Measurements from ENCODE around the gene CCP110. TPM values are rescaled to one million over a fixed set of nuclear protein-coding genes. Genes with fewer than 3 reads are reported as not detected.
A peak's percentile ranks its signal among the peaks of the same experiment; 100 is the strongest.

The CCP110 gene
- total and polyA plus RNA-seq, 2 of the 13 experiments (the other 11 are each of a cell fraction or from before 2014, with no cell fraction given) = 10.0 to 11.1 TPM

DNA sequence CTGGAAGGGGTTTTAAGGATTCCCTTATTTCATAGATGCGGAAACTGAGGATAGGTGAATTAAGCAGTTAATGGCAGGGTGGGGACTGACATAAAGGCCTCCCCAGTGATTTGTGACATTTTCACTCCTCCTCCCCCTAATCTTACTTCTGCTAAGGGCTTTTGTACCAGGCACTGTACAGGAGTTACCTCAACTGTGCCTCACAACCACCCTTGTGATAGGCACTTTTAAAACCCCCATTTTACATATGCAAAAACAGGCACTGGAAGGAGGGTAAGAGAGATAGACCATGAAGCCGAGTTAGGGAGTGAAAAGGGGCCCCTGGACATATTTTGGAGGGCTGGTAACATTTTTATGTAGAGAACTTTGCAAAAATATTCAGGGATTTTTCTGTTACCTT is 982 bp upstream of the CCP110 start:
- no peaks in the 10 kb centered on the region; a peak in 1 of 5 replicates for H3K27me3 ChIP-seq (ENCODE audit: control insufficient read depth in 1 of 2, insufficient read depth in 2 of 2, low read length in 2 of 2)
- in situ Hi-C loops (cut with HindIII; ENCODE audit: extremely low pct_ligation_motif_present, low pct_unique_long_range_greater_than_20kb) = no loop called here
- H3K4me3 ChIP-seq (replicated peaks in 1 of 3; ENCODE audit: insufficient read depth in 1 of 3, low read depth in 2 of 3, low read length in 3 of 3) = peak overlapping the region; percentile 94 to 100 (median 95)
- H3K79me2 ChIP-seq (ENCODE audit: insufficient read depth, low read length) = peaks cover 51% of the 10 kb centered on the region
- H3K4me2 ChIP-seq (ENCODE audit: low read depth, low read length) = peak overlapping the region; percentile 90
- peaks cover 1 to 2% of the 10 kb centered on the region in 2 experiments; a peak in 2 of 5 replicates for H3K36me3 ChIP-seq (replicated peaks in 1 of 2; ENCODE audit: control insufficient read depth in 1 of 2, insufficient read depth in 2 of 2, low read length in 2 of 2)
- H3K9me3 ChIP-seq (ENCODE audit: low read length) = no peaks in the 10 kb centered on the region
- ChIA-PET CTCF (ENCODE audit: low intra/inter-chr PET ratio, low total read pairs) (no interaction called here), POLR2A (interaction anchor here (1.5 to 2.7 kb wide), 4 partner anchors 16 to 32 kb away, joined by 3 to 34 read pairs (median 10); partner anchors contain the start of gene VPS35L)
- peak overlapping the region; percentile 62 for H2AFZ ChIP-seq (ENCODE audit: low read length)
- no peak for ATAC-seq
- peak overlapping the region; percentile 49; the same call in 1 of the 2 replicates for H3K9ac ChIP-seq (ENCODE audit: insufficient read depth, low read depth, low read length)
- peaks cover 61% of the 10 kb centered on the region for H3K4me1 ChIP-seq (ENCODE audit: insufficient read depth, low read length)
- intact Hi-C loops (cut with micrococcal nuclease; ENCODE audit: unreplicated experiment) = loop anchor here (2.0 to 10.0 kb wide), 2 partner anchors 32 to 728 kb away; partner anchors contain the start of genes RPS15A and VPS35L
- no peak for FAIRE-seq
- WGBS (ENCODE audit: low lambda C conversion rate) = 45% methylated on average over 2 of the region's 2 CpGs
- DNase-seq (ENCODE audit: low spot score) = no peak
- H3K27ac ChIP-seq (ENCODE audit: extremely low read length, insufficient read depth, low read length) = peak overlapping the region; percentile 3
- BruUV-seq (replicated peaks) = no TSS peak
- H4K20me1 ChIP-seq (ENCODE audit: insufficient read depth, low read length) = no peaks in the 10 kb centered on the region
- TF ChIP-seq ZBTB37 (CRISPR knock-in tag; IDR thresholded peaks at IDR 0.05) (no peak), ZNF629 (CRISPR knock-in tag; conservative IDR thresholded peaks at IDR 0.05) (0 out of 2 replicates have a peak, but pooled peaks have one; percentile 8), ZNF343 (CRISPR knock-in tag; IDR thresholded peaks at IDR 0.05) (0 out of 2 replicates have a peak, but pooled peaks have one; percentile 13), ZNF136 (CRISPR knock-in tag; IDR thresholded peaks at IDR 0.05; ENCODE audit: low read depth) (no peak), HOXD1 (CRISPR knock-in tag; IDR thresholded peaks at IDR 0.05) (no peak), NFE2L1 (CRISPR knock-in tag; IDR thresholded peaks at IDR 0.05; ENCODE audit: borderline replicate concordance) (no peak), POGZ (CRISPR knock-in tag; IDR thresholded peaks at IDR 0.05) (0 out of 2 replicates have a peak, but pooled peaks have one; percentile 3), ZFP82 (CRISPR knock-in tag; IDR thresholded peaks at IDR 0.05; ENCODE audit: borderline replicate concordance) (no peak), NKX3-1 (CRISPR knock-in tag; IDR thresholded peaks at IDR 0.05) (0 out of 2 replicates have a peak, but pooled peaks have one; percentile 7), TEAD2 (CRISPR knock-in tag; IDR thresholded peaks at IDR 0.05) (no peak)
- TF ChIP-seq, protein P1, sequence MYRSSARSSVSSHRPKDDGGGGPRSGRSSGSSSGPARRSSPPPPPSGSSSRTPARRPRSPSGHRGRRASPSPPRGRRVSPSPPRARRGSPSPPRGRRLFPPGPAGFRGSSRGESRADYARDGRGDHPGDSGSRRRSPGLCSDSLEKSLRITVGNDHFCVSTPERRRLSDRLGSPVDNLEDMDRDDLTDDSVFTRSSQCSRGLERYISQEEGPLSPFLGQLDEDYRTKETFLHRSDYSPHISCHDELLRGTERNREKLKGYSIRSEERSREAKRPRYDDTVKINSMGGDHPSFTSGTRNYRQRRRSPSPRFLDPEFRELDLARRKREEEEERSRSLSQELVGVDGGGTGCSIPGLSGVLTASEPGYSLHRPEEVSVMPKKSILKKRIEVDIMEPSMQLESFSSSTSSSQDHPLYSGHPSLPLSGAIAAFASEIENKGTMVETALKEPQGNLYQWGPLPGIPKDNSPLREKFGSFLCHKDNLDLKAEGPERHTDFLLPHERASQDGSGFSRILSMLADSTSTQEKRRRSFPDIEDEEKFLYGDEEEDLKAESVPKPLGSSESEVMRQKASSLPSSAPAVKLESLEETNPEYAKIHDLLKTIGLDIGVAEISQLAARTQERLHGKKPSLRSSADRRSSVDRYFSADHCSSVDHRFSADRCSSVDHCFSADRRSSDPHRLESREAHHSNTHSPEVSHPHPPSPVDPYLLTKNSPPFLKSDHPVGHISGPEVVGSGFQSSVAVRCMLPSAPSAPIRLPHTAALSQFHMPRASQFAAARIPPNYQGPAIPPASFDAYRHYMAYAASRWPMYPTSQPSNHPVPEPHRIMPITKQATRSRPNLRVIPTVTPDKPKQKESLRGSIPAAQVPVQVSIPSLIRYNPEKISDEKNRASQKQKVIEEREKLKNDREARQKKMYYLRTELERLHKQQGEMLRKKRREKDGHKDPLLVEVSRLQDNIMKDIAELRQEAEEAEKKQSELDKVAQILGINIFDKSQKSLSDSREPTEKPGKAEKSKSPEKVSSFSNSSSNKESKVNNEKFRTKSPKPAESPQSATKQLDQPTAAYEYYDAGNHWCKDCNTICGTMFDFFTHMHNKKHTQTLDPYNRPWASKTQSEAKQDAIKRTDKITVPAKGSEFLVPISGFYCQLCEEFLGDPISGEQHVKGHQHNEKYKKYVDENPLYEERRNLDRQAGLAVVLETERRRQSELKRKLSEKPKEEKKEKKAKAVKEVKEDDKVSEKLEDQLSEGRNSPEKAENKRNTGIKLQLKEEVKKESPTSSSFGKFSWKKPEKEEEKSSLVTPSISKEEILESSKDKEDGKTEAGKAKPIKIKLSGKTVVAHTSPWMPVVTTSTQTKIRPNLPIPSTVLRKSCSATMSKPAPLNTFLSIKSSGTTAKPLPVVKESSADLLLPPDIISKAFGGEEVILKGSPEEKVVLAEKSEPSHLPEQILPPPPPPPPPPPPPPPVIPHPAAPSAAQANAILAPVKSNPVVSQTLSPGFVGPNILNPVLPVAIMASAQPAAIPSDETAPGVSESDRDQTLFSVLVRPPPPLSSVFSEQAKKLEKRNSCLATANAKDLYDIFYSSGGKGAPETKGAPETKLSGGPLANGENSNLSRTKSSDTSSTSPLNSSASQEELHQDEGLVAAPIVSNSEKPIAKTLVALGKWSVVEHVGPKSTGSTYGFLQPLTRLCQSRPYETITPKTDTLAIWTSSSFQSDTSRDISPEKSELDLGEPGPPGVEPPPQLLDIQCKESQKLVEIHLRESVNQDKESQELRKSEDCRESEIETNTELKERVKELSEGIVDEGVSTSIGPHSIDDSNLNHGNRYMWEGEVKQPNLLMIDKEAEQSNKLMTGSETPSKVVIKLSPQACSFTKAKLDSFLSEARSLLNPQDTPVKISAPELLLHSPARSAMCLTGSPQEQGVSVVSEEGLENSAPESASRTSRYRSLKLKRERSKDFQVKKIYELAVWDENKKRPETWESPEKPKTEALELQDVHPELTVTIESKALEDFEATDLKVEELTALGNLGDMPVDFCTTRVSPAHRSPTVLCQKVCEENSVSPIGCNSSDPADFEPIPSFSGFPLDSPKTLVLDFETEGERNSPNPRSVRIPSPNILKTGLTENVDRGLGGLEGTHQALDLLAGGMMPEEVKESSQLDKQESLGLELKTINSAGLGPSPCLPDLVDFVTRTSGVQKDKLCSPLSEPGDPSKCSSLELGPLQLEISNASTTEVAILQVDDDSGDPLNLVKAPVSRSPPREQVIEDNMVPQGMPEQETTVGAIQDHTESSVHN (CRISPR knock-in tag; IDR thresholded peaks at IDR 0.05) = 0 out of 2 replicates have a peak, but pooled peaks have one; percentile 1
- TF ChIP-seq, protein P2, sequence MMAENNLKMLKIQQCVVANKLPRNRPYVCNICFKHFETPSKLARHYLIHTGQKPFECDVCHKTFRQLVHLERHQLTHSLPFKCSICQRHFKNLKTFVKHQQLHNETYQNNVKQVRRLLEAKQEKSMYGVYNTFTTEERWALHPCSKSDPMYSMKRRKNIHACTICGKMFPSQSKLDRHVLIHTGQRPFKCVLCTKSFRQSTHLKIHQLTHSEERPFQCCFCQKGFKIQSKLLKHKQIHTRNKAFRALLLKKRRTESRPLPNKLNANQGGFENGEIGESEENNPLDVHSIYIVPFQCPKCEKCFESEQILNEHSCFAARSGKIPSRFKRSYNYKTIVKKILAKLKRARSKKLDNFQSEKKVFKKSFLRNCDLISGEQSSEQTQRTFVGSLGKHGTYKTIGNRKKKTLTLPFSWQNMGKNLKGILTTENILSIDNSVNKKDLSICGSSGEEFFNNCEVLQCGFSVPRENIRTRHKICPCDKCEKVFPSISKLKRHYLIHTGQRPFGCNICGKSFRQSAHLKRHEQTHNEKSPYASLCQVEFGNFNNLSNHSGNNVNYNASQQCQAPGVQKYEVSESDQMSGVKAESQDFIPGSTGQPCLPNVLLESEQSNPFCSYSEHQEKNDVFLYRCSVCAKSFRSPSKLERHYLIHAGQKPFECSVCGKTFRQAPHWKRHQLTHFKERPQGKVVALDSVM (CRISPR knock-in tag; IDR thresholded peaks at IDR 0.05) = 0 out of 2 replicates have a peak, but pooled peaks have one; percentile 30
